NK-92 treated with Interleukin-12 subunit alpha and Interleukin-12 subunit beta, amount 100 ng/mL, for 24 hours (cell line): ENCODE measurements around the gene PSEN1.

Source experiments
- DNase-seq: peaks from one replicate; lab custom pipeline; 2025; lab: John Stamatoyannopoulos, UW

The PSEN1 gene

DNA sequence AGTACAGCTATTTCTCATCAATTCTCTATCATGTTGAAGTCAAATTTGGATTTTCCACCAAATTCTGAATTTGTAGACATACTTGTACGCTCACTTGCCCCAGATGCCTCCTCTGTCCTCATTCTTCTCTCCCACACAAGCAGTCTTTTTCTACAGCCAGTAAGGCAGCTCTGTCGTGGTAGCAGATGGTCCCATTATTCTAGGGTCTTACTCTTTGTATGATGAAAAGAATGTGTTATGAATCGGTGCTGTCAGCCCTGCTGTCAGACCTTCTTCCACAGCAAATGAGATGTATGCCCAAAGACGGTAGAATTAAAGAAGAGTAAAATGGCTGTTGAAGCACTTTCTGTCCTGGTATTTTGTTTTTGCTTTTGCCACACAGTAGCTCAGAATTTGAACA is 83.8 kb downstream of the PSEN1 start:
- DNase-seq = no peak

DNA sequence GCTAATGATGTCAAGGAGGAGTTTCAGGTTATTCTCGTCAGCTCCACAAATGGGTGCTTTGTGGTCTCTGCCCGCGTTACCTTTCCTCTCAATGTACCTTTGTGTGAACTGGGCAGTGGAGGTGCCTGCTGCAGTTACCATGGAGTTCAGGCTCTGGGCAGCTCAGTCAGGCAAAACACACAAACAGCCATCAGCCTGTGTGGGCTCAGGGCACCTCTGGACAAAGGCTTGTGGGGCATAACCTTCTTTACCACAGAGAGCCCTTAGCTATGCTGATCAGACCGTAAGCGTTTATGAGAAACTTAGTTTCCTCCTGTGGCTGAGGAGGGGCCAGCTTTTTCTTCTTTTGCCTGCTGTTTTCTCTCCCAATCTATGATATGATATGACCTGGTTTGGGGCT is 84.3 kb downstream of the PSEN1 start:
- DNase-seq = no peak

DNA sequence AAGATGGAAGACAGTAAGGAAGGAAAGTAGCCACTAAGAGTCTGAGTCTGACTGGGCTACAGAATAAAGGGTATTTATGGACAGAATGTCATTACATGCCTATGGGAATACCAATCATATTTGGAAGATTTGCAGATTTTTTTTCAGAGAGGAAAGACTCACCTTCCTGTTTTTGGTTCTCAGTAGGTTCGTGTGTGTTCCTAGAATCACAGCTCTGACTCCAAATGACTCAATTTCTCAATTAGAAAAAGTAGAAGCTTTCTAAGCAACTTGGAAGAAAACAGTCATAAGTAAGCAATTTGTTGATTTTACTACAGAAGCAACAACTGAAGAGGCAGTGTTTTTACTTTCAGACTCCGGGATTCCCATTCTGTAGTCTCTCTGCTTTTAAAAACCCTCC is 85.6 kb downstream of the PSEN1 start:
- no peak for DNase-seq

DNA sequence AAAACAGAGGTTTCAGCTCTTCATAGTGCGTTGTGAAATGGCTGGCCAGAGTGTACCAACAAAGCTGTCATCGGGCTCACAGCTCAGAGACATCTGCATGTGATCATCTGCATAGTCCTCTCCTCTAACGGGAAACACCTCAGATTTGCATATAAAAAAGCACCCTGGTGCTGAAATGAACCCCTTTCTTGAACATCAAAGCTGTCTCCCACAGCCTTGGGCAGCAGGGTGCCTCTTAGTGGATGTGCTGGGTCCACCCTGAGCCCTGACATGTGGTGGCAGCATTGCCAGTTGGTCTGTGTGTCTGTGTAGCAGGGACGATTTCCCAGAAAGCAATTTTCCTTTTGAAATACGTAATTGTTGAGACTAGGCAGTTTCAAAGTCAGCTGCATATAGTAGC is 86.7 kb downstream of the PSEN1 start:
- DNase-seq = no peak

DNA sequence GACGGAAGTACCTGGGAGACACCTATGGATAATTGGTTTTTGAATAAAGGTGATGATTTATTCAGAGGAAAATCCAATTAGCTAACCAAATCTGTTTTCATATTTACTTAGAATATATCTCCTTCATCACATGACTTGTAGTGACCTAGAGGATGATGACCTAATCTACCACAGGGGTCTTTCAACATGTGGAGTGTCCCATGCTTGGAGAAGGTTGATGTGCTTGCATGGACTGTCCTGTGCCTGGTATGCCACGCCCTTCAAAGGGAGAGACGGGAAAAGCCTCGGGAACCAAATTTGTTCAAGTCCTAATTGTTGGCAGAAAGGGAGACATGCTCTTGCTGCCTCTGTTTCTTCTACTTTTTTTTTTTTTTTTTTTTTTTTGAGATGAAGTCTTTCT is 89.2 kb downstream of the PSEN1 start:
- no peak for DNase-seq

DNA sequence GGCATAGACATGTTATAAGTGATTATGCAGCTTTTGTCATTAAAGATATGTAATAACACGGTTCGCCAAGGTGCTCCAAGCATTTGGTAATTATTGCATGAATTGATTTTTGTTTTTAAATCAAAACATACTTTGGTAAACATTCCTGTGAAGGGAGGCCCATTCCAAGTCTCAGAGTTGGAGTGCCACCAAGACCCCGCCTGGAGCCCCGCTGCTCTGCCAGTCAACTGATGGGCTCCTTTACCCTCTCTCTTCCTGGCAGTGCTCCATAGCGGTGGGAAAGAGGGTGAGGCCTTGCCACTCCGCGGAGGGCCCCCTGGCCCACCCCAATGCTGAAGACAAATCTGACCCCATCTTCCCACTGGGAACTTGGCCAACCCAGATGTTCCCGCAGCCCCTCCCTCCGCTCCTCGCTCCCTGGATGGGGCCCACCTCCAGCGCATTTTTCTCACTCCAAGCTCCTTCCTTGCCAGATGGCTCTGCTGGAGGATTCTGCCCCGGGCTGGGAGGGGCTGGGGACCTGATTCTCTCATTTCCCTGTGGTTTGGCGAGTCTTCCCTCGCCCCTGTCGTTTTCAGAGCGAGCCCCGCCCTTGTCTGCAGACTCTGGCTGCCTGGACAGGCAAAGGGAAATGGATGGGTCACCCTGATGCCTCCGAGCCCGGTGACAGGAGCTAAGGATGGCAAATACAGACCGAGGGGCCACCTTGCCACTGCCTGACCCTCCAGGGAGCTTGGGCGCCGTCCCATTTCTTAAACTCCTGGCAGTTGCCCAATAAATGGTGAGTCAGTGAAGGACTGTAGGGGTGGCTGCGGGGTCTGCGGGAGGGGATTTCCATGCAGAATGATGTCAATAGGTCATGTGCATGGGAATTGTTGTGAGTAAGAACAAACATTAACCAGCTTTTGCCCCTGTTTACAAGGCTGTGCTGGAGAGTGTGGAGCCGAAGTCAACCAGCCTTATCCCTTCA is 91.8 kb downstream of the PSEN1 start:
- no peak for DNase-seq

DNA sequence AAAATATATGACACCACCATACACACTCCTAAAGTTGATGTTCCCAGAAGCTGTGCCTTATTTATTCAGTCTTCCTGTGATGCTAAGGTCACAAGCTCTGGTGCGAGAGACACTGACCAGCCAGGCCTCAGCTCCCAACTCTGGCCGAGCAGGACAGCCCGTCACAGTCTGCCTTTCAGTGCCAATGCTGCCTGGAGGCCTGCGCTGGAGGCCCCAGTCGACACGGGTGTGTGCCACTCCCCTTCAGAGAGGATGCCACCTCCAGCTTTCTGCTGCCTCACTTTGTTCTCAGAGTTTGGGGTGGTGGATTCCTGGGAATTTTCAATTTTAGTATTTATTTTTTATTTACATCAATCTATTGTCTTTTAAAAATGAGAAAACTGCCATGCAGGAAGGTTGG is 93.7 kb downstream of the PSEN1 start:
- no peak for DNase-seq

DNA sequence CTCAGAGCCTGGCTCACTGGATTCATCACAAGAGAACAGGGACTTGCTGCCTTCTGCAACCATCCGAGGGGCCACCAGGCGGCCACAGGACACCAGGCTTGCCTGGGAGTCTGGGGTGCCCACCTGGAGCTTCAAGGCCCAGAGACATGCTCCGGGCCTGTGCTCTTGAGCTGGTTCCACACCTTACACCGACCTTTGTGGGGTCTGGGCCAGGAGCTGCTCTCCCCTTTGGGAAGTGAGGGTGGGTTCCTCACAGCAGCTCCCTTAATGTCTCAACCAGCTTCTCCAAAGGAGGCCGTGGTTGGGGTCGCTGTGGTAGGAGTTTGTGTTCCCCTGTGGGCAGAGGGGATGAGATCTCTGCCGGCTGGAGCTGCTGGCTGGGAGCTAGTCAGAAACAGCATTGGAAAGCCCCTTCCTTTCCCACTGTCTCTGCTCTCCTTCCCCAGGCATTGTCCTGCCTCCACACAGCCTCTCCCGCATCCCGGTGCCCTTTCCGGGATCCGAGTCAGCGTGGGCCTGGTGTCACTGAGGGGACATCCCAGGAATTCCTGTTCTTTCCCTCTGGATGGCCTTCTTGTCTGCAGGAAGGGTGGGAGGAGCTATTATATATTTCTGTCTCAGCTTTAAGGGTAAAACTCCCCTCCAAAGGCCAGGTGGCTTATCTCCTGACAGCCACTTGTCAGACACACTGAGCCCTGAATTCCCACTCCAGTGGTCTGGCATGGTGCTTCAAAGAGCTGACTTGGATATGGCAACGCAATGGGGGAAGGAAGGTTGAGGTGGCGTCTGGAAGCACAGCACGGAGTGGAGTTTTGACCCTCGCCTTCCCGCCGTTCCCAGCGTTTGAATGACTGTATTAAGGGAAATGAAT is 95.9 kb downstream of the PSEN1 start:
- no peak for DNase-seq

DNA sequence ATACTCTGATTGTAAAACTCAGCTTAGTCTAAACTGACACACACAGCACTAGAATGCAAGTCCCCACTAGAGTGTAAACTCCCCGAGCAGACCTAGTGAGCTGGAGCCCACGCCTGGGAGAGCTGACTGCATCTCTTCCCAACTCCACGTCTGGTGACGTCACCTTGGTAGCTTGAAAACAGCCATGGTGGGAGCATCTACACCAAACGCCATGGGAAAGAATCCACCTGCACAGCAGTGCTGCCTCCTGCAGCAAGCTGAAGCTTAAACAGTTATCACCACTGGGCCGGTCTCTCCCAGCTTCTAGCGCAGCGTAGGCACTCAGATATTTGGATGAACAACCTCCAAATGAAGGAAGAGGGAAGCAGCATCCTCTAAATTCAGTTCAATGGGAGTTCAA is 96.7 kb downstream of the PSEN1 start:
- no peak for DNase-seq

DNA sequence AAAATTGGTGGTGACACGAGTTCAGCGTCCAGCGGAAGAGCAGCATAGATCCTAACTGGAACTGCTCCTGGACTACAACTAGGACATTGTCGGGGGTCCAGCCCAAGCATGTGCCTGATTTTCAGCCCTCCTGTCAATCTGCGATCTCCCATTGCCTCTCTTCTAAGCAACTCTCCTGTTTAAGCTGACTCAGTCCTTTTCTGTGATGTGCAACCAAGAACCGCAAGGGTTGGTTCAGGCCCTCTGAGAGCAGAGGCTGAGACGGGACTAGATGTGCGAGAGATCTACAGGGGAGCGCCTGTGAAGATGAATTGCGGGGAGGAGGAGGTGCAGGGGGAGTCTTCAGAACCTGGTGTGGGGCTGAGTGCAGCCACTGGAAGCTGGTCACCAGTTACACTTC is 97.3 kb downstream of the PSEN1 start:
- DNase-seq = no peak

DNA sequence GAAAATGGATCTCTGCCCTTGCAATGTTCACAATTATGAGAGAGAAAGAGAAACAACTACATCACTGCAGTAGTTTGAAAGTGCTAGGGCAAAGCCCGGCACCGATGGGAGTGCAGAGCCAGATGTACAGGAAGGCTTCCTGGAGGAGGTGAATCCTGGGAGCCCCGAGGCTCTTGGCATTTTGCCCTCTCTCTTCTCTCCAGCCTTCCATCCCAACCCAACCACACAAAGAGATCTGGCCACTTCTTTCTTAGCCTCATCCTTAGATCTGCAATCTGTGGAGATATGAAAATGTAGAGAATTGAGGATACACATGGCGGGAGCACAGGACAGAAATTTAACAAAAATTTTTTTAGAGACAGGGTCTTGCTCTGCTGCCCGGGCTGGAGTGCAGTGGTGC is 97.7 kb downstream of the PSEN1 start:
- DNase-seq = no peak

DNA sequence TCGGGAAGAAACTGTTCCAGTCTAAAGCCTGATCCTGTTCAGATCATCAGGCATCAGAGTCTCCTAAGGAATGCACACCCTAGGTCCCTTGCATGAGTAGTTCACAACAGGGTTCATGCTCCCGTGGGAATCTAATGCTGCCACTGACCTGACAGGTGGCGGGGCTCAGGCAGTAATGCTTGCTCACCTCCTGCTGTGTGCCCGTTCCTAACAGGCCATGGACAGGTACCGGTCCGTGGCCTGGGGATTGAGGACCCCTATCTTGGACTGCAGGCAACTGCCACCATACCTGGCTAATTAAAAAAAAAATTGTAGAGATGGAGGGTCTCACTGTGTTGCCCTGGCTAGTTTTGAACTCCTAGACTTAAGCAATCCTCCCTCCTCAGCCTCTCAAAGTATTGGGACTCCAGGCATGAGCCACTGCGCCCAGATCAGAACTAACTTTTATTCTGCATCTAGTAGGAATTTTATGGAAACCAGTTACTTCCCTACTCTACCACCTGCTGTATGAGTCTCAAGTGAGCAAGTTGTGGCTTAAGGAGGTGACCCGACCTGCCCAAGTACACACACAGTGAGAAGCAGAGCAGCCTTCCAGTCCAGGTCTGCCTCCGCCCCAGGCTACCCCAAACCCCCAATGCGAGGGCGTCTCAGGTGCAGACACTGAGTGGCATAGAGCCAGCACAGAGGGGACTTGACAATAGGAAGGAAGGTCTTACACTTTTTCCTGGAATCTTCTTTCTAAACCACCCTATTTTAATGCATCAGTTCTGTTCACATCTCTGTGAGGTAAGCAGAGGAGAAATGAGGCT is 98.5 kb downstream of the PSEN1 start:
- DNase-seq = no peak

DNA sequence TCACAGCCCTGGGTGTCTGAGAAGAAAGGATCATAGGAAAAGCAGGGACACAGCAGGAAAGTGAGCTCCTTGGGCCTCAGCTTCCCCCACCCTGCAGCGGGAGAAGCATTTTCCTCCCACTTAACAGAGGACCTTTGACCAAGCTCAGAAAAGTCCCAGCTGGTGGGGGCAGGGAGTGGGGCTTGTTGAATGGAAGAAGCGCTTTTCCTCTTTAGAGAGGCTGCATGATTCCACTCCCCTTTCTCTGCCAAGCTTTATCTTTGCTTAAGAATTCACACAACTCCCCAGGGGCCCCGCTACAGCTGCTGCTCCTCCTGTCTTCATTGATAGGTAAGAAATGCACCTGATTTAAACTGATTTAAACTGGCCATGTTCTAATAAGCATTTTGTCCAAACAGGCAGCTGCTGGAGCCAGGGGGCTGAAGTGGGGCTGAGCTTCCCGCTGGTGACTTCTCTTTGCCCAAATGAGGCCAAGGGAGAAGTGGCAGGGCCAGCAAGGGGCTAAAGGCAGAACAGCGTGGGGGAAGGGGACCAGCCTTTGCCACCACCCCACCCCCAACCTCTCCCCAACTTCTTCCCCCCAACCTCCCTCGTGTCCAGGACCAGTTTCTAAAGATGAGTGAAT is 99.3 kb downstream of the PSEN1 start:
- no peak for DNase-seq

DNA sequence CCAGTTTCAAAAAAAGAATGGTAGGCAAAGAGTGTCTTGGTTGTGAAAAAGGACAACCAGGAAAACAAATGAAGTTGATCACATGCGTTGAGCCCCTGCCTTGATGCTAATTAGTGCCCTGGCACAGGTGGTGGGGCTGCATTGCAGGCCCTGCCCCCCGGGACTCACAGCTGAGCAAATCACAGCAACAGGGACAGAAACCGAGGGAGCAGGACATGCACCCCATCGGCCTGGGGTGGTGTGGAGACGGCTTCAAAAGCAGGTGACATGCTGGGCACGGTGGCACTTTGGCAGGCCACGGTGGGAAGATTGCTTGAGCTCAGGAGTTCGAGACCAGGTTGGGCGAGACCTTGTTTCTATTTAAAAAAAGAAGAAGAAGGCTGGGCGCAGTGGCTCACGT is 99.8 kb downstream of the PSEN1 start:
- no peak for DNase-seq

DNA sequence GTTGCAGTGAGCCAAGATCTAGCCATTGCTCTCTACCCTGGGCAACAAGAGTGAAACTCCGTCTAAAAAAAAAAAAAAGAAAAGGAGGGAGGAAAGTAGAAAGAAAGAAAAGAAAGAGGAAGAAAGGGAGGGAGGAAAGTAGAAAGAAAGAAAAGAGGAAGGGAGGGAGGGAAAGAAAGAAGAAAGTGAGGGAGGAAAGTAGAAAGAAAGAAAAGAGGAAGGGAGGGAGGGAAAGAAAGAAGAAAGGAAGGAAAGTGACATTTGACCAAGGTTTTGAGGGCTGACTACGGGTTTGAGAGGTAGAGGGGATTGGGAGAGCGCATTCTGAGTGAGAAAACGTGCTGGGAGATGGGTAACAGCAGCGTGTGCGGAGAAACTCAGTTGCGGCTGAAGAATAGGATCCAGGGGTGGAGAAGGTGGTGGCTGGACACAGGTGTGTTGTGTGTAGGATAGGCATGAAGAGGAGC is 100.5 kb downstream of the PSEN1 start:
- no peak for DNase-seq

DNA sequence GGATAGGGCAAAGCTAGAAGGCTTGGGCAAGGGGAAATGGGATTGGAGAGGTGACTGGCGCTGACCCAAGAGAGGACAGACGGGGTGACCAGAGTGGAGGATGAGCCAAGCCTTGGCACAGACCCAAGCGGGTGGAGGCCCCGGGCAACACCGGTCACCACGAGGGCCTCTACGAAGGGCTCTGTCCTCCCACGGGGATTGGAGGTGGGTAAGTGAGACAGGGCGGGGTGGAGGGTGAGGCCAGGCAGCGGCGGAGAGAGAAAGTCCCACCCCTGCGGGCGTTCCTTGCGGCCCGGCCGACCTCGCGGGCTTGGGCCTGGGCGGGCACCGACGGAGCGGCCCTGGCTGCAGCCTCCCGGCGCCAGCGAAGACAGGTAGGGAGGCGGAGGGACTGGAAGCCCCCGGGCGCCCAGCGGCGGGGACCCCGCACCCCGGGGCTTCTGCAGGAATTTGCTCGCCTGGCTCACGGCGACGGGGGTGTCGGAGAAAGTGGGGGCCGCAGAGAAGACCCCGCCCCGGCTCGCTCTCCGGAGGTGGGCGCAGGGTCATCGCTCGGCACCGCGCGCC is 101.0 kb downstream of the PSEN1 start, which contains the start of gene PAPLN:
PAPLN (plus strand) TSS at position 288 of the 567 bp plus-strand sequence. CDS start 2,273 bp downstream, outside the sequence.
- no peak for DNase-seq

DNA sequence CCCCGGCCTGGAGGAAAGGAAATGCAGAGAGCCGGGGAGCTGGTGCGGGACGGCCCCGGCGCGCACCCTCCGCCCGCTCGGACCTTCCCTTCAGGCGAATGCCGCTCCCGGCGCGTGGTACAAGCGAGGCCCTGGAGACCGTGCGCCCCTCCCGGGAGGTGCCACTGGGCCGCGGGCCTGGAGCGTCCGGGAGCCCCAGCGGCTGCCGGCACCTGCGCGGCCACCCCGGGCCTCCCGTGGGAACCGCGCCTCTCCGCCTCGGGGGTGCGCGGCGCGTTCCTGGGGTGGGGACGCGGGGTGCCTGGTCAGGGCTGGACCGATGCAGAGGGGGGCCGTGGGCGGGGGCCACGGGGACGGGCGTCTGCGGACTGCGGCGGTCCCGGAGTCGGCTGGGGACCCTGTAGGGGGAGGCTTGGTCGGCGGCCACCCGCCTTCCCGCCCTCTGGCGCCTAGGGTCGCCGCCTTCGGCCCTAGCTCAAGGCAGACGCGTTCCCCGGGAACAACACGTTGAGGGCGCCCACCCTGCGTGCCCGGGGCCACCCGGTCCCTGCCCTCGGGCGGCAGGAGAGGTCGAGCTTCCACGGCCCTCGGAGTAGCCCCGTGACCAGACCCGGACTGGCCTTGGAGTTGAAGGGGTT is 101.6 kb downstream of the PSEN1 start:
- no peak for DNase-seq

DNA sequence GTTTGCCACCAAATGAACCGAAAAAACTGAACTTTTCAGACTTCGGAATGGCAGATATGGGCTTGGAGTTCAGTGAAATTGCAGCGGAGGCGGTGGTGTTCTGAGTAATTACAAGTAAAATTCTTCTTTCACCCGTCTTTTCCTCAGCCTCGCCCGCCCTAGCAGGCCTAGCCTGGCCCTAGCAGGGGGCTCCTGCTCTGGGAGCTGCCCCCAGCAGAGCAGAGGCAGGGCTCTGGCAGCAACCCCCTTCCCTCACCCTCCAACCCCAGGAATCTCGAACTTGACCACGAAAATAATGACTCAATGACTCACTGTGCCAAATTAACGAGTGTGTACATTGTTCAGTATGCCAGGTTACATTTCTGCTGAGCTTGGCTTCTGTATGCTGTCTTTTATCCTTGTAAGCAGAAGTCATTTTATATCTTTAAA is 102.1 kb downstream of the PSEN1 start:
- DNase-seq = no peak

DNA sequence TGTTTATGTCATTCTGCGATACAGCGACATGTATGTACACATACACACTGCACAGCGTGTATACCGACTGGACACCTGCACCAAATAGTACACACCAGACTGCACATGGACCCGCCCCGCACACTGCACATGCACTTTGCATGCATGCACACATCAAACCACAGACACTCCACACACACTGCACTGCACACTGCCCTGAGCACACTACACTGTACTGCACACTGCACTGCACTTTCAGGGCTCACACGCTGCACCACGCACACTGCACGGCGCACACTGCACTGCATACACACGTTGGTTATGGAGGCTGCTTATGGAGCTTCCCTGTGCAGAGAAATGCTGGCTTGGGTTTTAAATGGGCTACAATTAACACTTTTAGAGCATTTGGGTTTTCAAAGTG is 102.6 kb downstream of the PSEN1 start:
- no peak for DNase-seq

DNA sequence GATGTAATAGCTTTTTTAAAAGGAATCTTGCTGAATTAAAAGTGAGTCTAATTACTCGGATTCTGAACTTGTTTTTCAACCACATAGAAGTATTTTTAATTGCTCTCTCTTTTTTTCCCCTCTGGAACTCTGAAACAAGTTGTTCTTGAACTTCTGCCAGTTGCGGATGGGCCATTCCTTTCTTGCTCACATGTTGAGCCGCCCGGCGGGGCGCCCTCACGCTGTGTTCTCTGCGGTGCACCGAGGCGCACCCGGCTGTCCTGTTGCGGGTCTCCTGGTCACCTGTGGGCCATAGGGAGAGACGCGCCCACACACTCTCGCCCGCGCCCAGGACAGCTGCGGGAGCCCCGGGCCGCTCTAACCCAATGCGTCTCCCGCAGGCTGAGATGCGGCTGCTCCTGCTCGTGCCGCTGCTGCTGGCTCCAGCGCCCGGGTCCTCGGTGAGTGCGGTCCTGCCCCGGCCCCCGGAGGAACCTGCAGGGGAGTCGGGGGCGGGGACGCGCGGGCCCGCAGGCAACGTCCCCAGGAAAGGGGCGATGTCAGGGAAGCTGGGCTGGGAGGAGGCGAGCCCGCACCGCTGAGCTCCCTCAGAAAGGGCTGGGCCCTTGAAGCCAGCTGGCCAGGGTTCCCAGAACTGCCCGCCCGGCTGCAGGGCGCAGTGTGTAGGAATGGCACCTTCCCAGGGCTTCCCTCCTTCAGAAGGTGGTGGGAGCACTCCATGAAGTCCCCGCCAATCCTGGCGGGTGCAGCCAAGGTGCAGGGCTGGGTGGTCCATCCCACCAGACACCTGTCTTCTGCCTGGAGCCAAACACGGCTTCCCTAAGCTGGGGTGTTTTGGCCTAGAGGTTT is 103.3 kb downstream of the PSEN1 start:
- DNase-seq = no peak
